ENCODE measurements around the gene PTPRN2.

Gene PTPRN2

DNA sequence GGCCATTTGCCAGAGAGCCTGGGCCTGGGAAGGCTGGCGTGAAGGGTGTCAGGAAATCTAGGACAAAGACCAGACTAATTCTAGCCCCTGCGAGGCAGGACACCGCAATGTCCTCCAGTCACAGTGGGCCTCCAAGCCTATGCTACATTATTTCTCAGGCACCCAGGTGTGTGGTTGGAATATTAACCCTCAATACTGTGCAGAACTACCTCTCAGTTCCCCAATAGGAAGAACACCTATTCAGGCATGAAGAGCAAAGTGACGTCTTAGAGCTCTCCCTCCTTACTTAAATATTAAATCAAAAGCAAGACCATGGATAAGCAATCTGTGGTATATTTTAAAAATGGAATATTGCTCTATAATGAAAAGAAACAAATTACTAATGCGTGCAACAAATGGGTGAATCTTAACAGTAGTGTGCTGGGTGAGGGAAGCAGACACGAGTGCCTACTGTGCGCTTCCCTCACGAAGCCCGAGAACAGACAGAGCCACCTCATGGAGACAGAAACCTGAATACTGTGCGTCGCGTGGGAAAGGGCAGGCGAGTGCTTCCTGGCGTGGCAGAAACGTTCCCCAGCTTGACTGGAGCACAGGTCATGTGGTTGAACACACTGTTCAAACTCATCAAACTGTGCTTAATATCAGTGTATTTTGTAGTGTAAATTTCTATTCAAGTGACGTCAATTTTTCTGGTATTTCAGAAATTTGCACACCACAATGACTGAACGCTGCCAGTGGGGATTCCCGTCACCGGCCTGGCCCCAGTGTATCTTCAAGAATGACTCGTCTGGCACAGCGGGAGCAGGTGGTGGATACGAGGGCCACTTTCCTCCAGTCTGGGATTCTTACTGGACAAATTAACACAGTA lies 15.5 kb upstream of the PTPRN2 start:
- DNase-seq = no peak

DNA sequence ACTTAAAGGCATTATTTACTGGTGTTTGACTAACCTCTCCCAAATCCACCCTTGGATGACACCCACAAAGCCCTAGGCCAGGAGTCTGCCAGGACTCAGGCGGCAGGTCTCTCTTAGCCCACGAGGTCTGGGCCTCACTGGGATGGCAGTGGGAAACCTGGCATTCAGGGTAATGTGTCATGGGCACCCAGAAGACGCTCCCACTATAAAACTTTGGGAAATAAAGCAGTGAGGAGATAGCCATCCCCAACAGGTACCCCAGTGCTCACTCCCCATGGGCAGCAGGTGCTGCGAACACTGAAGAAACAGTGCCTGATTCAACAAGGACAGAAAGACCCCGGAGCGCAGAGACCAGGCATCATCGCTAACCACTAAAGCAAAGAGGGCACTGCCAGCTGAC lies 14.4 kb upstream of the PTPRN2 start:
- no peak for DNase-seq

GRCh38 chr7:158601090-158601489 lies 13.5 kb upstream of the PTPRN2 start:
- DNase-seq = no peak

- no peak for DNase-seq
These were observed 9.1 kb upstream of the PTPRN2 start for GRCh38 chr7:158596745-158597144.

GRCh38 chr7:158596309-158596708 lies 8.7 kb upstream of the PTPRN2 start:
- DNase-seq = no peak

- no peak for DNase-seq
These were observed 7.4 kb upstream of the PTPRN2 start for GRCh38 chr7:158595068-158595467.

DNA sequence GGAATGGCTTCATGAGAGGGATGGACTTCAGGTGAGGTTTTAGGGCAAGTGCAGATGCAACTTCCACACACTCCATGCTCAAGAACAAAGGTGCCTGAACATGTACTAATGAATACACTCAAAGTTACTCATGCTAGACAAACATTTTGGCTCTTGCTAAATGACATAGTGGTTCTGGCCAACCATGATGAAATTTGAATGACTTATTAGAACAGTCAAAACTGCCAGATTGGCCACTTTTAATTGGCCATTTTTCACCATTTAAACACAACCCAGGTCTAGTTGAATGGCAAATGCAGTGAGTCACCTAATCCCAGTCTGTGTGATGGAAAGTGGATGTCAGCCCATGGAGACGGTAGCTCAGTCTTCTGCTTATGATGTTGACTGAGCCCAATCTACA lies 4.9 kb upstream of the PTPRN2 start:
- DNase-seq = no peak

- no peak for DNase-seq
These were observed 4.3 kb upstream of the PTPRN2 start for GRCh38 chr7:158591944-158592343.

GRCh38 chr7:158590181-158590530 lies 2.5 kb upstream of the PTPRN2 start:
- no peak for DNase-seq

GRCh38 chr7:158589653-158590052 lies 2.0 kb upstream of the PTPRN2 start:
- DNase-seq = no peak

DNA sequence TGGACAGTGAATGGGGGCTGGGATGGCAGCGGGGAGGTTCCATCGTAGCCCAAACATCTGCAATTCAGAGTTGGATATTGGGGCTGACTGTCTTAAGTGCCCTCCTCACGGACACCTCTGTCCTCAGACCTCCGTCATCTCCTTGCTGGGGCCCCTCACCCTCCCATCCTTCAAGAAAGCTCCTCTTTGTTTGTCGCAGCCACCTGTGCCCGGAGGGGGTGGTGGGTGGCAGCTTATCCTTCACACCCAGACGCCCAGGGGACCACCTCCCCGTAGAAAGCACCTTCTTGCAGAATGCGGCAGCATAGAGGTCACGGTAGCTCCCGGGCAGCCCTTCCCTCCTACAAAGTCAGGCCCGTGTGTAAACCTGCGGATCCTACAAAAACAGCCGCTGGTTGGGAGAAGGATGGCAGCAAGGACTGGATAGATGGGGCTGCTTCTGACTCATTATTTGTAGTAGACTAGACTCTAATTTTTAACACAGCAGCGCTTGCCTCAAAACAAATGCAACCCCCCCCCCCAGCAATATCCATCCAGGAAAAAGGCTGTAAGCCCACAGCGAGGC lies 1.3 kb upstream of the PTPRN2 start:
- DNase-seq = no peak

- no peak for DNase-seq
These were observed 658 bp upstream of the PTPRN2 start for GRCh38 chr7:158588085-158588877.

- no peak for DNase-seq
These were observed 993 bp downstream of the PTPRN2 start for GRCh38 chr7:158586499-158587161.

DNA sequence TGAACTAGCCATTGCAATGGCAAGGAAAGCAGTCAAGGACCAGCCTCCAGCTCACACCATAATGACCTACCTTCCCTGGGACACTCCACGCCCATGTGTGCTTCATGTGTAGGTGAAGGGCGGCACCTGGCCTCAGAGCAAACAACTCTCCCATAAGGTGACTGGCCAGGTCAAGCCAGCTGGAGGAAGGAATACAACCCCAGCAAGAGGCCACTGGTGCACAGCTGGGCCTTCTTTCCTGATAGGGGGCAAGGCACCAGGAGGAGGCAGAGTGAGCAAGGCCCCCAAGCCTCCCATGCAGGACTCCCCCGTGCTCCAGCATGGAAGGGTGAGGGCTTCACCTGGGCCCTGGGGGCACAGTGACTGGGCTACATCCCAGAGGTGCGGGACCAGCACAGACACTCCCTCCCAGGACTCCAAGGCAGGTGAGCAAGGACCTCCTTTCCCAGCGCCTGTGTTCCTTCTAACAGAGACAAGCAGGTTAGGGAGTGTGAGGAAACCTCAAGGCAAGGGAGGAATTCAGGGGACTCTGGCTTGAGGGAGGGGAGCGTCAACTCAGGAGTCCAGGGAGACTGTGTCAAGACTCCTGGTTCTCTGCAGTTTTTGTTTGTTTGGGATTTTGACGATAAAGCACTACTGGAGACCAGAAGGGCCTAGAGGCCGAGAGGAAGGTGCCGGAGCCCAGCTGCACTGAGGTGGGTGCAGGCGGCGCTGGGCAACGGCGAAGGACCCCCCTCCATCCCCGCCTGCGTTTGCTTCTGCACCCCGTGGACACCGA lies 1.7 kb downstream of the PTPRN2 start:
- DNase-seq = no peak

DNA sequence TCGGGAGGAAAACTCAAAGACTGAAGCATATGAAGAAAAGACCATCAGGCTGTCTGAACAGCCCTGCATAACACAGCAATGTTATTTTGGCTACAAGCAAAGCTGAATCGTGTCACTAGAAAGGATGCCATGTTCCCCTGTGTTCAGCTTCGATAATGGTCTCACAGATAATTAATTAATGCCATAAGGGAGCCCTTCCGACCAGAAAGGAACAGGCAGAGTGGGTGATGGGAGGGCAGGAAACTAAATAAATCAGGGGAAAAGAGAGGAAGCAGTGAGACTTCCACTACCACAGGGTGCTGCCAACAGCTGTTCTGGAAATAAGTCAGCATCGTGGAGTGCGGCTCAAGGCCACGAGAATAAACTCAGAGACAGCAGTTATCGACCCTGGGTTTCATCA lies 3.2 kb downstream of the PTPRN2 start:
- DNase-seq = no peak

- DNase-seq = no peak
These were observed 3.8 kb downstream of the PTPRN2 start for GRCh38 chr7:158583810-158584209.

- no peak for DNase-seq
These were observed 4.5 kb downstream of the PTPRN2 start for GRCh38 chr7:158583143-158583542.

DNA sequence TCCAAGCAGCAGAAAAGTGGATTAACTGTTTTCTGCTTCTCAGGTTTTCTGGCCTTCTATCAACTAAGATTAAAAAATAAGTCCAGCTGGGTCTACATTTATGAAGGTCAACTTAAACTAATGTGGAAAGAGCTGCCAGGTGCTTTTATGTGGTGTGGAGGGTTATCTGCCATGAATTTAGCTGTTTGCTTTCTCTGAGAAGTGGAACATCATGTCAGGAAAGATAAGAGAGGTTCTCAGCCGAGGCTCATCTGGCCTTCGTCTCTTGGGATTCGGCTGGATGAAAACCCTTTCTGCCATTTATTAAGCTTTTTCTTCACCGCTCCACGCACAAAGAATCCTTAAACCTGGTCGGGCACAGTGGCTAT lies 5.5 kb downstream of the PTPRN2 start:
- no peak for DNase-seq

DNA sequence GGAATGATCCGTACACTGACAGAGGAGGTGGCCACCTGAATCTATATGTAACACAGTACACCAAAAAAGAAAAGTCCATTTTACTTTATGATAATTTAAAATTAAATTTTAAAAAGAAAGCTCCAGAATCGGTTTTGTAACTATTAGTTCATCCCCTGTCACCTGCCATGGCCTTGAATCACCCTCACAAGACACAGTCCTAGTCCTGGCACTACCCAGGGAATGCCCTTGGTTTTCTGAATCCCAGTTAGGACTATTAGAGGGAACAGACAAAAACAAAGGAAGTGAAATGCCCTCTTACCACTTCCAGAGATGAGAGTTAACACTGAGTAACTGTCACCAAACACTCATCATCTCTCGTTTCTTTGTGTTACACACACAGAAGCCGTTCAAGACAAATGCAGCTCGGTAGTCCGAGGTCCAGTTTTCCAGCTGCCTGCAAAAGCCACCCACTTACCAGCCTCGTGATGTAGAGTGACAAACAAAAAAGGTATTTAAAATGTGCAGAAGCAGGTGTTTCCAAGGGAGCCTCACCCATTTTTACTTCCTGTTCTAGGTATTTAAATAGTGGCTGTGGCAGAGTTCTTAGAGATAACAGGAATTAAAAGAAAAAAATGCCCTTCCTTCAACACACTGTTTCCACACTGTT lies 6.1 kb downstream of the PTPRN2 start:
- no peak for DNase-seq

- DNase-seq = no peak
These were observed 7.7 kb downstream of the PTPRN2 start for GRCh38 chr7:158579662-158580646.
